Mesodermal cell (in vitro differentiated cells): ENCODE results near the gene AP3B1.

Source experiments
- H3K27ac ChIP-seq: 2 replicates; pipeline ENCODE4 v1.7.0; 2013; ENCODE audit warnings: mild to moderate bottlenecking, low read depth, low read length, moderate library complexity; ENCODE audit not compliant: severe bottlenecking
- H3K36me3 ChIP-seq: 2 replicates; pipeline ENCODE4 v1.7.1; 2013; ENCODE audit warnings: mild to moderate bottlenecking, low read length, moderate library complexity; ENCODE audit not compliant: control insufficient read depth, insufficient read depth
- H3K4me1 ChIP-seq: one replicate; pipeline ENCODE4 v1.7.1; 2013; ENCODE audit warnings: mild to moderate bottlenecking, low read length; ENCODE audit not compliant: insufficient read depth, control insufficient read depth, poor library complexity, severe bottlenecking
- H3K4me3 ChIP-seq: 2 replicates; pipeline ENCODE4 v1.7.0; 2013; ENCODE audit warnings: low read length, control low read depth, mild to moderate bottlenecking; ENCODE audit not compliant: insufficient read depth, poor library complexity, severe bottlenecking; ENCODE audit errors: extremely low read depth
- H3K9me3 ChIP-seq: 2 replicates; pipeline ENCODE4 v1.7.1; 2013; ENCODE audit warnings: mild to moderate bottlenecking, low read length, moderate library complexity; ENCODE audit not compliant: control insufficient read depth
- WGBS, 2 experiments: methylation state at CpG; one replicate each; pipeline ENCODE4 v1.1.5; 2013; ENCODE audit warnings: missing lambda C conversion rate in 2 of 2; ENCODE audit not compliant: insufficient coverage in 2 of 2; 5-methylcytosine and 5-hydroxymethylcytosine counted together

AP3B1 gene

GRCh38 chr5:78162253-78162862 is 132.1 kb downstream of the AP3B1 start:
- no peaks in the 10 kb centered on the region for H3K9me3 ChIP-seq
- H3K36me3 ChIP-seq = peaks cover 30% of the 10 kb centered on the region
- no peak overlapping the region for H3K27ac ChIP-seq
- no peak overlapping the region for H3K4me3 ChIP-seq
- no peaks in the 10 kb centered on the region for H3K4me1 ChIP-seq
- WGBS, 2 experiments = 100% methylated on average over 1 of the region's 3 CpGs; no CpG with 5 or more reads in 1 of the 2 experiments

GRCh38 chr5:78157001-78157400 is 137.5 kb downstream of the AP3B1 start:
- Histone ChIP-seq H3K4me3 (no peak overlapping the region), H3K9me3 (no peaks in the 10 kb centered on the region), H3K4me1 (no peaks in the 10 kb centered on the region), H3K36me3 (peaks cover 55% of the 10 kb centered on the region), H3K27ac (no peak overlapping the region)
- 100% methylated on average over 1 of the region's 1 CpG; no CpG with 5 or more reads in 1 of the 2 experiments for WGBS, 2 experiments

GRCh38 chr5:78151594-78152271 is 142.8 kb downstream of the AP3B1 start:
- no peak overlapping the region for H3K27ac ChIP-seq
- no peaks in the 10 kb centered on the region for H3K9me3 ChIP-seq
- WGBS, 2 experiments = 80% methylated on average over 1 of the region's 3 CpGs; no CpG with 5 or more reads in 1 of the 2 experiments
- H3K36me3 ChIP-seq = peaks cover 36% of the 10 kb centered on the region
- no peaks in the 10 kb centered on the region for H3K4me1 ChIP-seq
- H3K4me3 ChIP-seq = no peak overlapping the region

- Histone ChIP-seq H3K36me3 (peaks cover 23% of the 10 kb centered on the region), H3K27ac (no peak overlapping the region), H3K4me1 (no peaks in the 10 kb centered on the region), H3K9me3 (no peaks in the 10 kb centered on the region), H3K4me3 (no peak overlapping the region)
- WGBS, 2 experiments = no CpG with 5 or more reads among the region's 1 CpG
Measured at GRCh38 chr5:78137290-78137689, 157.2 kb downstream of the AP3B1 start.

- WGBS, 2 experiments = no CpG with 5 or more reads among the region's 1 CpG
- Histone ChIP-seq H3K9me3 (no peaks in the 10 kb centered on the region), H3K4me3 (no peak overlapping the region), H3K27ac (no peak overlapping the region), H3K36me3 (peaks cover 21% of the 10 kb centered on the region), H3K4me1 (no peaks in the 10 kb centered on the region)
Measured at GRCh38 chr5:78133423-78133822, 161.1 kb downstream of the AP3B1 start.

GRCh38 chr5:78132507-78132906 is 162.0 kb downstream of the AP3B1 start:
- H3K36me3 ChIP-seq = peaks cover 21% of the 10 kb centered on the region
- no peak overlapping the region for H3K27ac ChIP-seq
- H3K4me3 ChIP-seq = no peak overlapping the region
- no CpG with 5 or more reads among the region's 2 CpGs for WGBS, 2 experiments
- H3K4me1 ChIP-seq = no peaks in the 10 kb centered on the region
- H3K9me3 ChIP-seq = no peaks in the 10 kb centered on the region

- no CpG with 5 or more reads among the region's 3 CpGs for WGBS, 2 experiments
- Histone ChIP-seq H3K27ac (no peak overlapping the region), H3K36me3 (peaks cover 26% of the 10 kb centered on the region)
Measured at GRCh38 chr5:78129597-78129996, 164.9 kb downstream of the AP3B1 start.

GRCh38 chr5:78127875-78128274 is 166.6 kb downstream of the AP3B1 start:
- peaks cover 23% of the 10 kb centered on the region for H3K36me3 ChIP-seq
- H3K4me3 ChIP-seq = no peak overlapping the region
- no CpG with 5 or more reads among the region's 3 CpGs for WGBS, 2 experiments
- no peak overlapping the region for H3K27ac ChIP-seq
- no peaks in the 10 kb centered on the region for H3K4me1 ChIP-seq
- no peaks in the 10 kb centered on the region for H3K9me3 ChIP-seq

More at GRCh38 chr5:78129597-78129996, 164.9 kb downstream of the AP3B1 start:
- Histone ChIP-seq H3K4me3 (no peak overlapping the region), H3K4me1 (no peaks in the 10 kb centered on the region), H3K9me3 (no peaks in the 10 kb centered on the region)

GRCh38 chr5:78126536-78126935 is 168.0 kb downstream of the AP3B1 start:
- Histone ChIP-seq H3K4me3 (no peak overlapping the region), H3K9me3 (no peaks in the 10 kb centered on the region), H3K36me3 (peaks cover 22% of the 10 kb centered on the region), H3K27ac (no peak overlapping the region), H3K4me1 (no peaks in the 10 kb centered on the region)
- no CpG with 5 or more reads among the region's 1 CpG for WGBS, 2 experiments

GRCh38 chr5:78116167-78116566 is 178.3 kb downstream of the AP3B1 start:
- no CpG with 5 or more reads among the region's 1 CpG for WGBS, 2 experiments
- Histone ChIP-seq H3K4me3 (no peak overlapping the region), H3K4me1 (no peaks in the 10 kb centered on the region), H3K9me3 (no peaks in the 10 kb centered on the region), H3K27ac (no peak overlapping the region), H3K36me3 (peaks cover 25% of the 10 kb centered on the region)

GRCh38 chr5:78113689-78114264 is 180.7 kb downstream of the AP3B1 start:
- Histone ChIP-seq H3K4me1 (no peaks in the 10 kb centered on the region), H3K36me3 (peaks cover 26% of the 10 kb centered on the region), H3K27ac (no peak overlapping the region), H3K4me3 (no peak overlapping the region), H3K9me3 (no peaks in the 10 kb centered on the region)
- WGBS, 2 experiments = 93 to 100% methylated on average over 3 of the region's 5 CpGs
